K562 (cell line): ENCODE measurements around the gene MRPL58. TPM values are rescaled to one million over a fixed set of nuclear protein-coding genes. Genes with fewer than 3 reads are reported as not detected.

Experiments
- ARID1B ChIP-seq: fragments of 450-650 bp; IDR thresholded peaks from 2 replicates; pipeline ENCODE4 v1.6.1; 2016; ENCODE audit warnings: antibody characterized with exemption, mild to moderate bottlenecking, inconsistent platforms
- BACH1 ChIP-seq: fragments of 200-800 bp; sonication (Bioruptor generic); IDR thresholded peaks from 2 replicates; pipeline ENCODE4 v1.6.1; 2016; ENCODE audit warnings: missing genetic modification characterization, missing compliant biosample characterization
- BCOR ChIP-seq: fragments of 450-650 bp; IDR thresholded peaks from 2 replicates; pipeline ENCODE4 v1.6.1; 2016
- CHD4 ChIP-seq: fragments of 200-600 bp; sonication (generic); IDR thresholded peaks from 3 replicates; pipeline ENCODE4 v1.6.1; 2012; ENCODE audit warnings: low read depth, mild to moderate bottlenecking, mixed read lengths, low read length, inconsistent platforms; ENCODE audit not compliant: insufficient read depth, insufficient replicate concordance, poor library complexity, severe bottlenecking
- CREM ChIP-seq: IDR thresholded peaks from 2 replicates; pipeline ENCODE4 v1.6.1; 2014; ENCODE audit warnings: antibody characterized with exemption, low read depth
- ELF2 ChIP-seq: fragments of 250-450 bp; sonication (Bioruptor Pico); IDR thresholded peaks from 2 replicates; pipeline ENCODE4 v1.5.0; 2021; ENCODE audit warnings: mild to moderate bottlenecking
- ERF ChIP-seq: fragments of 450-650 bp; formaldehyde crosslinking; IDR thresholded peaks from 2 replicates; pipeline ENCODE4 v1.4.0; 2020; ENCODE audit warnings: mild to moderate bottlenecking, mixed read lengths
- HDAC1 ChIP-seq, 2 experiments: fragments of 450-650 bp; IDR thresholded peaks; 2 replicates each; pipeline ENCODE4 v1.6.1; 2016 to 2017; ENCODE audit warnings: inconsistent platforms in 1 of 2, mild to moderate bottlenecking in 1 of 2, moderate library complexity in 1 of 2
- L3MBTL2 ChIP-seq: fragments of 450-650 bp; IDR thresholded peaks from 2 replicates; pipeline ENCODE4 v1.6.1; 2016; ENCODE audit warnings: mild to moderate bottlenecking, moderate library complexity
- MXI1 ChIP-seq: IDR thresholded peaks from 2 replicates; pipeline ENCODE4 v1.6.1; 2011; ENCODE audit warnings: low read depth, mild to moderate bottlenecking, improper control_type of control experiment, low read length
- NRF1 ChIP-seq, 2 experiments: fragments of 450-650 bp; IDR thresholded peaks in 1 of 2; conservative IDR thresholded peaks in 1 of 2; 2 replicates each; pipeline ENCODE4 v1.6.1; 2014; ENCODE audit warnings: mild to moderate bottlenecking in 2 of 2
- RCOR1 ChIP-seq, 2 experiments: IDR thresholded peaks; 2 replicates each; pipeline ENCODE4 v1.6.1; 2012; ENCODE audit warnings: low read depth in 2 of 2, low read length in 2 of 2, borderline replicate concordance in 1 of 2, improper control_type of control experiment in 1 of 2
- RFX5 ChIP-seq: IDR thresholded peaks from 2 replicates; pipeline ENCODE4 v1.6.1; 2011; ENCODE audit warnings: low read depth, mild to moderate bottlenecking, improper control_type of control experiment, low read length
- RNF2 ChIP-seq: sonication (generic); IDR thresholded peaks from 2 replicates; pipeline ENCODE4 v1.6.1; 2016
- SOX6 ChIP-seq: fragments of 450-650 bp; IDR thresholded peaks from 2 replicates; pipeline ENCODE4 v1.6.1; 2014; ENCODE audit warnings: mild to moderate bottlenecking
- SP1 ChIP-seq: sonication (generic); formaldehyde crosslinking; IDR thresholded peaks from 2 replicates; pipeline ENCODE4 v1.8.1; 2022; ENCODE audit warnings: mild to moderate bottlenecking, missing genetic modification reagents
- TCFL5 ChIP-seq: fragments of 250-450 bp; sonication (Bioruptor Pico); conservative IDR thresholded peaks from 2 replicates; pipeline ENCODE4 v1.6.1; 2021; ENCODE audit warnings: mild to moderate bottlenecking, moderate library complexity, matching md5 sums
- TEAD4 ChIP-seq, 2 experiments: sonication (generic) in 1 of 2; formaldehyde crosslinking in 1 of 2; IDR thresholded peaks; 2 replicates each; pipeline versions ENCODE4 v1.6.1 to v1.8.0; 2012 to 2022; ENCODE audit warnings: borderline replicate concordance in 1 of 2, inconsistent platforms in 1 of 2, low read length in 1 of 2, mild to moderate bottlenecking in 1 of 2, missing genetic modification reagents in 1 of 2
- polyA plus RNA-seq, 8 experiments: library from polyadenylated mRNA; depleted of rRNA in 4 of 8; stranded (reverse) in 5 of 8; unstranded in 3 of 8; fragments of >200 nt; fragmentation: Nextera tagmentation in 2 of 8; fragmentation: Illumina TruSeq in 1 of 8; extraction: Ambion mirVana in 2 of 8; extraction: Trizol in 1 of 8; gene quantifications; 2 replicates each; pipeline versions ENCODE4 v1.2.1 to v1.2.3, GENCODE V29; 2011 to 2014; ENCODE audit warnings: inconsistent platforms in 1 of 8, missing spikeins in 1 of 8
- total RNA-seq, 7 experiments: library from RNA; depleted of rRNA in 6 of 7; stranded (reverse); fragments of >200 nt in 6 of 7; fragmentation: Illumina TruSeq in 2 of 7; extraction: Trizol in 2 of 7; gene quantifications; 2 replicates each; pipeline versions ENCODE4 v1.2.1 to v1.2.3, GENCODE V29; 2011 to 2021; ENCODE audit warnings: low replicate concordance in 1 of 7
- TF ChIP-seq, protein P1 (sequence below): IDR thresholded peaks from 3 replicates; pipeline ENCODE4 v1.6.1; 2011; ENCODE audit warnings: borderline replicate concordance, mild to moderate bottlenecking, moderate library complexity; ENCODE audit not compliant: insufficient read length; ENCODE audit errors: extremely low read depth
- TF ChIP-seq, protein P2 (sequence below): sonication (generic); formaldehyde crosslinking; IDR thresholded peaks from 2 replicates; pipeline ENCODE4 v1.8.0; 2022; ENCODE audit warnings: missing genetic modification reagents, mild to moderate bottlenecking, moderate library complexity, borderline replicate concordance
- TF ChIP-seq, protein P3 (sequence below): fragments of 250-450 bp; sonication (Bioruptor Pico); IDR thresholded peaks from 2 replicates; pipeline ENCODE4 v1.5.0; 2021

Gene MRPL58
- total and polyA plus RNA-seq, 9 of the 15 experiments (the other 6 are each of a cell fraction or from before 2014, with no cell fraction given): 30.8 to 107 (median 72.4) TPM

DNA sequence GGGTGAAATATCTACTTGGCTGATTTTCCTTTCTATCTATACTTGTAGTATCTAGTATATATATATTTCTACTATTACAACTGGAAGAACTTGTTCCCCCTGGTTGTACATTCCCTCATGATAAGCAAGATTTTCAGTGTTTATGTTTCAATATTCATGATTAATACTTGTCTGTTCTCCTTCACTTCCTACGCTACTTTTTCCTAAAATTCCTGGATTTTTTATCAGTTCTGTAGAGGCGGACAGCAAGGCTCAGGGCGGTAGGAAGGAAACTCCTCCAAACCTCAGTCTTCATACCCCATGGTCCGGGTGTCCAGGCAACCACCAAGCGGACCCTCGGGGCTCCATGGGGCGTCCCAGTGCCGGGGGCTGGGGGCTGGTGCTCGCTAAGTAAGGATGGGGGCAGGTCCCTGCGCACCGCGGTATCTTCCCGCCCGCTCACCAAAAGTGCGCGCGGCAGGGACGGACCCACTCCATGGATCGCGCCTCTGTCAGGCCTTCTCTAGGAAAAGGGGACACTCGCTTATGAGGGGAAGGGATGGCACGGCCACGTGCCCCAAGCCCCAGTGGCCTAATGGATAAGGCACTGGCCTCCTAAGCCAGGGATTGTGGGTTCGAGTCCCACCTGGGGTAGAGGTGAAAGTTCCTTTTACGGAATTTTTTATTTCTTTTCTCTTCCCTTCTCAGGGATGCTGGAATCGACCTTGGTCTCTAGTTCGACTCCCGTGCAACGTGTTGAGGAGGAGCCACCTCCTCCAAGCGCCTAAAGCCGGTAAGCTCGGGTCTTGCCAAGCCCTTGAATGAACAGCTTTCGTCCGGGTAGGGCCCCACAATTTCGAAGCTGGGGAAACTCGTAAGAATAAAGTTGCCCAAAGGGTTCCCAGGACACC is 21.1 kb downstream of the MRPL58 start (continued):
- TF ChIP-seq, protein P1, sequence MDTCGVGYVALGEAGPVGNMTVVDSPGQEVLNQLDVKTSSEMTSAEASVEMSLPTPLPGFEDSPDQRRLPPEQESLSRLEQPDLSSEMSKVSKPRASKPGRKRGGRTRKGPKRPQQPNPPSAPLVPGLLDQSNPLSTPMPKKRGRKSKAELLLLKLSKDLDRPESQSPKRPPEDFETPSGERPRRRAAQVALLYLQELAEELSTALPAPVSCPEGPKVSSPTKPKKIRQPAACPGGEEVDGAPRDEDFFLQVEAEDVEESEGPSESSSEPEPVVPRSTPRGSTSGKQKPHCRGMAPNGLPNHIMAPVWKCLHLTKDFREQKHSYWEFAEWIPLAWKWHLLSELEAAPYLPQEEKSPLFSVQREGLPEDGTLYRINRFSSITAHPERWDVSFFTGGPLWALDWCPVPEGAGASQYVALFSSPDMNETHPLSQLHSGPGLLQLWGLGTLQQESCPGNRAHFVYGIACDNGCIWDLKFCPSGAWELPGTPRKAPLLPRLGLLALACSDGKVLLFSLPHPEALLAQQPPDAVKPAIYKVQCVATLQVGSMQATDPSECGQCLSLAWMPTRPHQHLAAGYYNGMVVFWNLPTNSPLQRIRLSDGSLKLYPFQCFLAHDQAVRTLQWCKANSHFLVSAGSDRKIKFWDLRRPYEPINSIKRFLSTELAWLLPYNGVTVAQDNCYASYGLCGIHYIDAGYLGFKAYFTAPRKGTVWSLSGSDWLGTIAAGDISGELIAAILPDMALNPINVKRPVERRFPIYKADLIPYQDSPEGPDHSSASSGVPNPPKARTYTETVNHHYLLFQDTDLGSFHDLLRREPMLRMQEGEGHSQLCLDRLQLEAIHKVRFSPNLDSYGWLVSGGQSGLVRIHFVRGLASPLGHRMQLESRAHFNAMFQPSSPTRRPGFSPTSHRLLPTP: peak; percentile 96
- no peak for TF ChIP-seq BACH1 (tag)
- TF ChIP-seq, protein P2, sequence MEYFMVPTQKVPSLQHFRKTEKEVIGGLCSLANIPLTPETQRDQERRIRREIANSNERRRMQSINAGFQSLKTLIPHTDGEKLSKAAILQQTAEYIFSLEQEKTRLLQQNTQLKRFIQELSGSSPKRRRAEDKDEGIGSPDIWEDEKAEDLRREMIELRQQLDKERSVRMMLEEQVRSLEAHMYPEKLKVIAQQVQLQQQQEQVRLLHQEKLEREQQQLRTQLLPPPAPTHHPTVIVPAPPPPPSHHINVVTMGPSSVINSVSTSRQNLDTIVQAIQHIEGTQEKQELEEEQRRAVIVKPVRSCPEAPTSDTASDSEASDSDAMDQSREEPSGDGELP: peak; percentile 6; the same call in 1 of the 2 replicates
- TF ChIP-seq CHD4: peak; percentile 65
- TF ChIP-seq MXI1: peak; percentile 61
- peak; percentile 77 to 81 for TF ChIP-seq NRF1 (conservative IDR thresholded peaks at IDR 0.05 in 1 of 2, IDR thresholded peaks at IDR 0.05 in 1 of 2)
- peak; percentile 87 for TF ChIP-seq CREM
- TF ChIP-seq RNF2: peak; percentile 95
- TF ChIP-seq BCOR: peak; percentile 66
- TF ChIP-seq HDAC1 (IDR thresholded peaks at IDR 0.05): peak; percentile 60 to 99
- no peak for TF ChIP-seq TCFL5 (CRISPR knock-in tag)
- TF ChIP-seq SP1 (CRISPR knock-in tag): peak; percentile 49
- 0 out of 2 replicates have a peak, but pooled peaks have one; percentile 38 for TF ChIP-seq SOX6
- TF ChIP-seq ELF2 (CRISPR knock-in tag): 0 out of 2 replicates have a peak, but pooled peaks have one; percentile 17
- peak; percentile 69; the same call in 1 of the 2 replicates for TF ChIP-seq ERF
- peak; percentile 41; the same call in 1 of the 2 replicates for TF ChIP-seq RFX5
- TF ChIP-seq, protein P3, sequence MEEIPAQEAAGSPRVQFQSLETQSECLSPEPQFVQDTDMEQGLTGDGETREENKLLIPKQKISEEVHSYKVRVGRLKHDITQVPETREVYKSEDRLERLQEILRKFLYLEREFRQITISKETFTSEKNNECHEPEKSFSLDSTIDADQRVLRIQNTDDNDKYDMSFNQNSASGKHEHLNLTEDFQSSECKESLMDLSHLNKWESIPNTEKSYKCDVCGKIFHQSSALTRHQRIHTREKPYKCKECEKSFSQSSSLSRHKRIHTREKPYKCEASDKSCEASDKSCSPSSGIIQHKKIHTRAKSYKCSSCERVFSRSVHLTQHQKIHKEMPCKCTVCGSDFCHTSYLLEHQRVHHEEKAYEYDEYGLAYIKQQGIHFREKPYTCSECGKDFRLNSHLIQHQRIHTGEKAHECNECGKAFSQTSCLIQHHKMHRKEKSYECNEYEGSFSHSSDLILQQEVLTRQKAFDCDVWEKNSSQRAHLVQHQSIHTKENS (CRISPR knock-in tag): no peak
- peak; percentile 1 to 70; a peak in 1 of 4 replicates for TF ChIP-seq RCOR1 (IDR thresholded peaks at IDR 0.05; ENCODE audit: borderline replicate concordance in 1 of 2, low read depth in 2 of 2, low read length in 2 of 2)
- peak; percentile 10; the same call in 1 of the 2 replicates for TF ChIP-seq ARID1B
- peak; percentile 88 for TF ChIP-seq L3MBTL2
- peak; percentile 86 for TF ChIP-seq TEAD4 (IDR thresholded peaks at IDR 0.05; ENCODE audit: low read length)
- no peak for TF ChIP-seq TEAD4 (CRISPR knock-in tag; IDR thresholded peaks at IDR 0.05; ENCODE audit: borderline replicate concordance)
